Tibial artery (tissue), 4 donors: ENCODE data around the gene TMCO2.

Experiments
- DNase-seq, 2 donors: peaks; one replicate each; pipeline ENCODE4 v3.0.0-alpha.2; 2019
- H3K27ac ChIP-seq, 2 donors: fragments of 200-600 bp; sonication (generic) in 1 of 2; 1 replicate in 1 of 2; 2 replicates in 1 of 2; pipeline ENCODE4 v1.5.1; 2018 to 2019; ENCODE audit warnings: mild to moderate bottlenecking in 1 of 2
- H3K27me3 ChIP-seq, 2 donors: fragments of 200-600 bp; sonication (generic) in 1 of 2; one replicate each; pipeline versions ENCODE4 v1.5.1 to v1.6.0; 2016 to 2019
- H3K36me3 ChIP-seq, 3 donors: fragments of 200-600 bp; sonication (generic) in 2 of 3; one replicate each; pipeline ENCODE4 v1.5.1; 2016 to 2019; ENCODE audit warnings: mild to moderate bottlenecking in 2 of 3
- H3K4me1 ChIP-seq, 4 donors: fragments of 200-600 bp; sonication (generic) in 2 of 4; 1 replicate in 3 of 4; 2 replicates in 1 of 4; pipeline ENCODE4 v1.5.1; 2016 to 2019
- H3K4me3 ChIP-seq, 2 donors: fragments of 200-600 bp; sonication (generic) in 1 of 2; 1 replicate in 1 of 2; 2 replicates in 1 of 2; pipeline ENCODE4 v1.5.1; 2018 to 2019; ENCODE audit warnings: mild to moderate bottlenecking in 2 of 2
- H3K9me3 ChIP-seq, 3 donors: fragments of 200-600 bp; sonication (generic) in 1 of 3; one replicate each; pipeline ENCODE4 v1.5.1; 2016 to 2019
- intact Hi-C: fragments of 100-400 bp; cut with DNase I; formaldehyde crosslinking; loops from one replicate; pipeline ENCODE4 v1.15.0; 2023; ENCODE audit warnings: low total_unique reads
- TF ChIP-seq, protein P1 (sequence below), 2 experiments: fragments of 200-600 bp in 1 of 2; fragments of 450-650 bp in 1 of 2; IDR thresholded peaks; one replicate each; pipeline ENCODE4 v1.5.1; 2017 to 2019; ENCODE audit warnings: antibody characterized with exemption in 2 of 2, mild to moderate bottlenecking in 1 of 2, moderate library complexity in 1 of 2

Gene TMCO2

GRCh38 chr1:40273547-40274166 lies 25.9 kb downstream of the TMCO2 start:
- Histone ChIP-seq H3K27me3 (no peaks in the 10 kb centered on the region), H3K27ac (no peak overlapping the region), H3K4me3 (no peak overlapping the region), H3K9me3 (no peaks in the 10 kb centered on the region), H3K4me1 (peaks cover 0 to 5% (median under 1%) of the 10 kb centered on the region in 4 donors), H3K36me3 (peaks cover 44 to 74% (median 60%) of the 10 kb centered on the region in 3 donors)
- TF ChIP-seq, protein P1, sequence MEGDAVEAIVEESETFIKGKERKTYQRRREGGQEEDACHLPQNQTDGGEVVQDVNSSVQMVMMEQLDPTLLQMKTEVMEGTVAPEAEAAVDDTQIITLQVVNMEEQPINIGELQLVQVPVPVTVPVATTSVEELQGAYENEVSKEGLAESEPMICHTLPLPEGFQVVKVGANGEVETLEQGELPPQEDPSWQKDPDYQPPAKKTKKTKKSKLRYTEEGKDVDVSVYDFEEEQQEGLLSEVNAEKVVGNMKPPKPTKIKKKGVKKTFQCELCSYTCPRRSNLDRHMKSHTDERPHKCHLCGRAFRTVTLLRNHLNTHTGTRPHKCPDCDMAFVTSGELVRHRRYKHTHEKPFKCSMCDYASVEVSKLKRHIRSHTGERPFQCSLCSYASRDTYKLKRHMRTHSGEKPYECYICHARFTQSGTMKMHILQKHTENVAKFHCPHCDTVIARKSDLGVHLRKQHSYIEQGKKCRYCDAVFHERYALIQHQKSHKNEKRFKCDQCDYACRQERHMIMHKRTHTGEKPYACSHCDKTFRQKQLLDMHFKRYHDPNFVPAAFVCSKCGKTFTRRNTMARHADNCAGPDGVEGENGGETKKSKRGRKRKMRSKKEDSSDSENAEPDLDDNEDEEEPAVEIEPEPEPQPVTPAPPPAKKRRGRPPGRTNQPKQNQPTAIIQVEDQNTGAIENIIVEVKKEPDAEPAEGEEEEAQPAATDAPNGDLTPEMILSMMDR (IDR thresholded peaks at IDR 0.05) = no peak
- DNase-seq = no peak
- intact Hi-C loops = no loop called here

GRCh38 chr1:40274331-40274730 lies 26.6 kb downstream of the TMCO2 start:
- Histone ChIP-seq H3K36me3 (peaks cover 40 to 74% (median 63%) of the 10 kb centered on the region in 3 donors), H3K27me3 (no peaks in the 10 kb centered on the region), H3K27ac (no peak overlapping the region), H3K4me1 (no peaks in the 10 kb centered on the region), H3K4me3 (no peak overlapping the region), H3K9me3 (no peaks in the 10 kb centered on the region)
- TF ChIP-seq, protein P1 (IDR thresholded peaks at IDR 0.05) = no peak
- no peak for DNase-seq
- intact Hi-C loops = no loop called here

DNA sequence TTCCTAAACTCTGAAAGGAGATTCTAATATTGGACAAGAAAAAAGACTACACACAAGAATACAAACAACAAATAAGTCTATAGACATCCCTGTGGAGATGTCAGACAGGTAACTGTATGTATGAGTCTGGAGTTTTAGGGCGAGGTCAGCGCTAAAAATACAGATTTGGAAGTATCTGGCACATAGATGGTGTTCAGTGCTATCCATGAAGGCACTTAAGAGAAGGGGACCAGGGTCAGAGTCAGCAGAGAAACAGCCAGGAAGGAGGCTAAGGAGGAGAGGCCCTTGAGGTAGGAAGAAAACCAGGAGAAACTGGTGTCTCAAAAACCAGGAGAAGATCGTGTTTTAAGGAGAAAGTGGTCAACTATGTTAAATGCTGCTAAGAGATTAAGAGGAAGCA lies 28.4 kb downstream of the TMCO2 start:
- peaks cover 32 to 69% (median 58%) of the 10 kb centered on the region in 3 donors for H3K36me3 ChIP-seq
- H3K4me1 ChIP-seq = no peaks in the 10 kb centered on the region
- intact Hi-C loops = no loop called here
- no peak overlapping the region for H3K27ac ChIP-seq
- no peaks in the 10 kb centered on the region for H3K27me3 ChIP-seq
- H3K9me3 ChIP-seq = no peaks in the 10 kb centered on the region
- DNase-seq = no peak
- no peak overlapping the region for H3K4me3 ChIP-seq
- TF ChIP-seq, protein P1 (IDR thresholded peaks at IDR 0.05) = no peak

GRCh38 chr1:40281853-40282252 lies 34.1 kb downstream of the TMCO2 start:
- intact Hi-C loops = no loop called here
- Histone ChIP-seq H3K36me3 (peaks cover 19 to 65% (median 56%) of the 10 kb centered on the region in 3 donors), H3K27me3 (no peaks in the 10 kb centered on the region), H3K4me3 (no peak overlapping the region), H3K27ac (no peak overlapping the region), H3K4me1 (no peaks in the 10 kb centered on the region), H3K9me3 (no peaks in the 10 kb centered on the region)
- TF ChIP-seq, protein P1 (IDR thresholded peaks at IDR 0.05) = no peak
- DNase-seq = no peak

- Histone ChIP-seq H3K36me3 (peaks cover 31 to 85% (median 58%) of the 10 kb centered on the region in 3 donors), H3K9me3 (no peaks in the 10 kb centered on the region), H3K4me1 (no peaks in the 10 kb centered on the region), H3K4me3 (no peak overlapping the region), H3K27me3 (no peaks in the 10 kb centered on the region), H3K27ac (no peak overlapping the region)
- DNase-seq = no peak
- TF ChIP-seq, protein P1 (IDR thresholded peaks at IDR 0.05) = no peak
- intact Hi-C loops = no loop called here
Measured at GRCh38 chr1:40291293-40291692, 43.6 kb downstream of the TMCO2 start.
